HUES6 (cell line): ENCODE measurements around the gene MALRD1.
"Not testable (repeated sequence)": the region's sequence is repeated elsewhere in the genome, so short reads cannot be mapped to it uniquely, and the experiment has no call there.

Source experiments
- H3K27ac ChIP-seq: 2 replicates; pipeline ENCODE4 v1.7.0; 2013; ENCODE audit warnings: low read depth, mild to moderate bottlenecking, low read length, inconsistent platforms
- H3K27me3 ChIP-seq: 2 replicates; pipeline ENCODE4 v1.6.1; 2013; ENCODE audit warnings: low read length; ENCODE audit not compliant: control insufficient read depth, insufficient read depth
- H3K36me3 ChIP-seq: 2 replicates; pipeline ENCODE4 v1.6.1; 2013; ENCODE audit warnings: low read length; ENCODE audit not compliant: control insufficient read depth, insufficient read depth
- H3K4me1 ChIP-seq: 2 replicates; pipeline ENCODE4 v1.6.1; 2013; ENCODE audit warnings: low read length; ENCODE audit not compliant: control insufficient read depth, insufficient read depth
- H3K4me3 ChIP-seq: 2 replicates; pipeline ENCODE4 v1.5.1; 2013; ENCODE audit warnings: low read depth, low read length
- H3K9ac ChIP-seq: one replicate; pipeline ENCODE4 v1.6.1; 2013; ENCODE audit warnings: mild to moderate bottlenecking, low read length
- H3K9me3 ChIP-seq: 2 replicates; pipeline ENCODE4 v1.6.1; 2013; ENCODE audit warnings: low read depth, low read length; ENCODE audit not compliant: control insufficient read depth, insufficient read depth

The MALRD1 gene

DNA sequence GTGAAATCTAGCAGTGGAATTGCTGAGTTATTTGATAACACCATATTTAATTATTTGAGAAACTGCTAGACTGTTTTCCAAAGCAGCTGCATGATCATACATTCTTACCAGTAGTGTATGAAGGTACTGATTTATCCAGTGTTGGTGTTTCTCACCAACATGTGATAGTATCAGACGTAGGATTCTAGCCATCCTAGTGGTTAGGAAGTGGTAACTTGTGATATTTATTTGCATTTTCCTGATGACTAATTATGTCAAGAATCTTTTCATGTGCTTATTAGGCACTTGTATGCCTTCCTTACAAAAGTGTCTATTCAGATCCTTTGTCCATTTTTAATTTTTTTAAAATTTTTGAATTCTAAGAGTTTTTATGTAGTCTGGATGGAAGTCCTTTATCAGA, 713.4 kb downstream of the MALRD1 start:
- Histone ChIP-seq H3K27ac (no peak overlapping the region), H3K4me1 (no peaks in the 10 kb centered on the region), H3K4me3 (no peak overlapping the region), H3K36me3 (no peaks in the 10 kb centered on the region), H3K9ac (no peak overlapping the region), H3K9me3 (no peaks in the 10 kb centered on the region), H3K27me3 (no peaks in the 10 kb centered on the region)

- no peak overlapping the region for H3K27ac ChIP-seq
- no peaks in the 10 kb centered on the region for H3K36me3 ChIP-seq
- H3K9me3 ChIP-seq, result no peaks in the 10 kb centered on the region
- H3K27me3 ChIP-seq, result no peaks in the 10 kb centered on the region
- H3K9ac ChIP-seq, result no peak overlapping the region
- H3K4me3 ChIP-seq, result no peak overlapping the region
- H3K4me1 ChIP-seq, result peaks cover 9% of the 10 kb centered on the region
Measured at GRCh38 chr10:19764111-19764510, 715.5 kb downstream of the MALRD1 start.

DNA sequence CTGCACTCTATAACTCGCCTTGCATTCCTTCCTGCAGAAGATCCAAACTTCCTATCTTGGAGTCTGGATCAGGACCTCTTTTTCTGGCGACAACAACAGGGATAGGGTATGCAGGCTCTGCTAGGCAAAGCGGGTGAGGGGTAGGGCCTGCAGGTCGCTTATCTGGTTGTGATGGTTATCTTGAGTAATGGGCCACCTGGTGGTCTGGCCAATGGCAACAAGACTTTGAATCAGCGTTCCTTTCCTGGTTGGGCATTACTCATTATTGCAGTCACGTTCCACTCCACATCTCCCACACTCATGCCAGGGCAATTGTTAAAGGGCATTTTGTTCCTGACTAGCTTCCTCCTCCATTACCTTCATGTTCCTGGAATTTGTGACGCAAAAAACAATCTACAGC, 719.3 kb downstream of the MALRD1 start:
- Histone ChIP-seq H3K9me3 (no peaks in the 10 kb centered on the region), H3K9ac (no peak overlapping the region), H3K4me3 (no peak overlapping the region), H3K27me3 (no peaks in the 10 kb centered on the region), H3K36me3 (no peaks in the 10 kb centered on the region), H3K4me1 (peaks cover 9% of the 10 kb centered on the region), H3K27ac (no peak overlapping the region)

DNA sequence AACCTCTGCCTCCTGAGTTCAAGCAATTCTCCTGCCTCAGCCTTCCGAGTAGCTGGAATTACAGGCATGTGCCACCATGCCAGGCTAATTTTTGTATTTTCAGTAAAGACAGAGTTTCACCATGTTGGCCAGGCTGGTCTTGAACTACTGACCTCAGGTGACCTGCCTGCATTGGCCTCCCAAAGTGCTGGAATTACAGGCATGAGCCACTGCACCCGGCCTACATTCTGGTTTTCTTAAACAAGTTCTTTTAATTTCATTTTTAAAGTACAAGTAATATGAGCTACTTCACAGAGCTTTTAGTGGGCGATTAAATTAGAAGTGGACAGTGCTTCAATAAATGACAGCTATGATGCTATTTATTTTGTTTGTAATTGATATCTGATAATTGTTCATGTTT, 721.2 kb downstream of the MALRD1 start:
- H3K9me3 ChIP-seq, H3K27ac ChIP-seq, H3K4me3 ChIP-seq, H3K27me3 ChIP-seq, H3K4me1 ChIP-seq, H3K36me3 ChIP-seq, H3K9ac ChIP-seq: not testable (repeated sequence)

DNA sequence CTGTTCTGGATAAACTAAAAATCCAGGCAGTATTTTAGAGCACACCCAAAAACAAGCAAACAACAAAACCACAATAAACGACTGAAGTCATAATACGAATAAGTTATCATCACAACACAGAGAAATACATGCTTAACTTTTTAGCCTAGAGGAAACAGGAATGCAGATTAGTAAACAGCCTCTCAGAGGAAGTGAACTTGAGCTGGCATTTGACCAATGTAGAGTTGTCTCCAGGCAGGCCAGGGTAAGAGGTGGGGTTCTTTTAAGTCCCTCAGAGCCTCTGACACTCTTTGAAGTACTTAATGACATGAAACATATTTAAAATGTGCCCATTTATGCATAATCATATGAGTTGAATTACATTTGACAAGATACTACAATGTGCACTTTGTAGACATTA, 724.4 kb downstream of the MALRD1 start:
- Histone ChIP-seq H3K27ac (no peak overlapping the region), H3K9me3 (no peaks in the 10 kb centered on the region), H3K4me3 (no peak overlapping the region), H3K4me1 (peaks cover 3% of the 10 kb centered on the region), H3K9ac (no peak overlapping the region), H3K27me3 (no peaks in the 10 kb centered on the region), H3K36me3 (no peaks in the 10 kb centered on the region)

- Histone ChIP-seq H3K27ac (no peak overlapping the region), H3K27me3 (no peaks in the 10 kb centered on the region), H3K9ac (no peak overlapping the region), H3K4me1 (no peaks in the 10 kb centered on the region), H3K9me3 (no peaks in the 10 kb centered on the region), H3K4me3 (no peak overlapping the region), H3K36me3 (no peaks in the 10 kb centered on the region)
Measured at GRCh38 chr10:19775296-19775695, 726.7 kb downstream of the MALRD1 start.

DNA sequence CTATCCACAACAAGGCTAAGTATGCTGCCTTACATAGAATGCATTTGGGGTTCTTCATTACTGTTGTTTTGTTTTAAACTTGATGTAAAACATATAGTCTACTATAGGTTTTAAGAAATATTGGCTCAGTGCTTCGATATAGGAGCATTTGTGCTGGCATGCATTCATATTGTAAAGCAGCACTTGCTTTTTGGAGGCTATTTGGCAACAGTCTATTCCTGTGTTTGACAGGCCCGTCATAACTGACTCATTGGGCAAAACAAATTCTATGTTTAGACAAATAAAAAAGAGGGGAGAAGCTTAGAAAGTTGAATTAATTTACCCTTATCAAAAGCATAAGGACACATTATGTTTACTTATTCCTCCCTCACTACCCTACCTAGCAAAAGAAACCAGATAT, 729.2 kb downstream of the MALRD1 start:
- no peak overlapping the region for H3K4me3 ChIP-seq

DNA sequence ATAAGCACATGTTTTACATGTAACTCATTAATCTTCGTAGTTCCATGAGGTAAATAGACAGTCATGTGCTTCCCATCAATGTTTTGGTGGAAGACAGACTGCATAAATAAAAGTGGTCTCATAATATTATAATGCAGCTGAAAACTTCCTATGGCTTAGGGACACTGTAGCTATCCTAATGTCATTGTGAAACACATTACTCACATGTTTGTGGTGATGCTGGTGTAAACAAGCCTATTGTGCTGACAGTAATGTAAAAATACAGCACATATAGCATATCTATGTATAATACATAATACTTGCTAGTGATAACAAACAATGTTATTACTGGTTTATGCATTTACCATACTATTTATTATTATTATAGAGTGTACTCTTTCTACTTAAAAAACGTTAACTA, 730.4 kb downstream of the MALRD1 start:
- no peak overlapping the region for H3K4me3 ChIP-seq
- no peaks in the 10 kb centered on the region for H3K4me1 ChIP-seq
- H3K27ac ChIP-seq, result no peak overlapping the region
- H3K9me3 ChIP-seq, result no peaks in the 10 kb centered on the region
- H3K27me3 ChIP-seq, result no peaks in the 10 kb centered on the region
- no peak overlapping the region for H3K9ac ChIP-seq
- no peaks in the 10 kb centered on the region for H3K36me3 ChIP-seq

More for the DNA sequence above, 729.2 kb downstream of the MALRD1 start:
- Histone ChIP-seq H3K36me3 (no peaks in the 10 kb centered on the region), H3K27ac (no peak overlapping the region), H3K27me3 (no peaks in the 10 kb centered on the region), H3K9ac (no peak overlapping the region), H3K9me3 (no peaks in the 10 kb centered on the region), H3K4me1 (no peaks in the 10 kb centered on the region)

- no peak overlapping the region for H3K9ac ChIP-seq
Measured at GRCh38 chr10:19782430-19783089, 734.0 kb downstream of the MALRD1 start.

DNA sequence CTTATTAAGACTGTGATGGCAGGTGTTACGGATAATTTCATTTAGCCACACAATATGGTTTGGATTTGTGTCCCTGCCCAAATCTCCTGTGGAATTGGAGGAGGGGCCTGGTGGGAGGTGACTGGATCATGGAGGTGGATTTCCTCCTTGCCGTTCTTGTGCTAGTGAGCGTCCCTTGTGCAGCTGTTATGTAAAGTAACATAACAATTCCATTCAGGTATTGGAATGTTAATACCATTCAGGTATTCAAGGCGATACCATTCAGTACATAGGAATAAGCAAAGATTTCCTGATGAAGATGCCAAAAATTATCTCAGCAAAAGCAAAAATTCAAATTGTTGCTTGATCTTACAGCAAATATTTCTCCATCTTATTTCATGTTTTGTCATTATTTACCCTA, 735.1 kb downstream of the MALRD1 start:
- no peak overlapping the region for H3K4me3 ChIP-seq
- H3K36me3 ChIP-seq, result no peaks in the 10 kb centered on the region
- no peaks in the 10 kb centered on the region for H3K27me3 ChIP-seq
- H3K9me3 ChIP-seq, result no peaks in the 10 kb centered on the region
- no peak overlapping the region for H3K27ac ChIP-seq
- no peaks in the 10 kb centered on the region for H3K4me1 ChIP-seq
- no peak overlapping the region for H3K9ac ChIP-seq

More at GRCh38 chr10:19782430-19783089, 734.0 kb downstream of the MALRD1 start:
- H3K36me3 ChIP-seq, result no peaks in the 10 kb centered on the region
- H3K9me3 ChIP-seq, result no peaks in the 10 kb centered on the region
- no peak overlapping the region for H3K4me3 ChIP-seq
- H3K27ac ChIP-seq, result no peak overlapping the region
- no peaks in the 10 kb centered on the region for H3K4me1 ChIP-seq
- H3K27me3 ChIP-seq, result no peaks in the 10 kb centered on the region
